GM18867 (cell line): ENCODE results near the gene TAS2R30.
A peak's percentile ranks its signal among the peaks of the same experiment; 100 is the strongest.
"Not testable (repeated sequence)": the region's sequence is repeated elsewhere in the genome, so short reads cannot be mapped to it uniquely, and the experiment has no call there.

ENCODE experiments used
- ATAC-seq: cut with Tn5 transposase; IDR thresholded peaks from one replicate; pipeline ENCODE4 v1.9.1; 2021; ENCODE audit warnings: mild to moderate bottlenecking, moderate library complexity; ENCODE audit not compliant: unreplicated experiment

The TAS2R30 gene

DNA sequence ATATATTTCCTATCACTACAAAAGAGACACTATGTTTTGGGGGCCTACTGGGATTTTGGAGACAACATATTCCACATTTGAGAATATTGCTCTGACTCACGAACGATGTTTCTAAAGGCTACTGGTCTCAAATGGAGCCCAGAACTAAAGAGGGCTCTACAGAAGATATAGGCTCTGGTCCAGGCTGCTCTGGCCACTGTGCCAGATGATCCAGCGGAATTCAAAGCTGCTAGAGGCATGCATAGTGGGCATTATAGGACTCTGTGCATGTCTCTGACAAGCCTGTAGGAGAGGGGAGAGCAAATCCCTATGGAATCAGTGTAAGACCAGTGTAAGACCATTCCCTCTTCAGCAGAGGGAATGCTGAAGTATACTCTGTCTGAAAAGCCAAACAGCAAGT lies 4.1 kb downstream of the TAS2R30 start:
- ATAC-seq: no peak

DNA sequence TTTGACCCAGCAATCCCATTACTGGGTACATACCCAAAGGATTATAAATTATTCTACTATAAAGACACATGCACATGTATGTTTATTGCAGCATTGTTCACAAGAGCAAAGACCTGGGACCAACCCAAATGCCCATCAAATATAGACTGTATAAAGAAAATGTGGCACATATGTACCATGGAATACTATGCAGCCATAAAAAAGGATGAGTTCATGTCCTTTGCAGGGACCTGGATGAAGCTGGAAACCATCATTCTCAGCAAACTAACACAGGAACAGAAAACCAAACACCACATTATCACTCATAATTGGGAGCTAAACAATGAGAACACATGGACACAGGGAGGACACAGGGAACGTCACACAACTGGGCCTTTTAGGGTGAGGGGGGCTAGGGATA lies 20.3 kb downstream of the TAS2R30 start:
- not testable (repeated sequence) for ATAC-seq

DNA sequence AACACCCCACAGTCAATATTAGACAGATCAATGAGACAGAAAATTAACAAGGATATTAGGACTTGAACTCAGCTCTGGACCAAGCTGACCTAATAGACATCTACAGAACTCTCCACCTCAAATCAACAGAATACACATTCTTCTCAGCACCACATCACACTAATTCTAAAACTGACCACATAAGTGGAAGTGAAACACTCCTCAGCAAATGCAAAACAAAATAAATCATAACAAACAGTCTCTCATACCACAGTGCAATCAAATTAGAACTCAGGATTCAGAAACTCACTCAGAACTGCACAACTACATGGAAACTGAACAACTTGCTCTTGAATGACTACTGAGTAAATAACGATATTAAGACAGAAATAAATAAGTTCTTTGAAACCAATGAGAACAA lies 23.2 kb downstream of the TAS2R30 start:
- not testable (repeated sequence) for ATAC-seq

DNA sequence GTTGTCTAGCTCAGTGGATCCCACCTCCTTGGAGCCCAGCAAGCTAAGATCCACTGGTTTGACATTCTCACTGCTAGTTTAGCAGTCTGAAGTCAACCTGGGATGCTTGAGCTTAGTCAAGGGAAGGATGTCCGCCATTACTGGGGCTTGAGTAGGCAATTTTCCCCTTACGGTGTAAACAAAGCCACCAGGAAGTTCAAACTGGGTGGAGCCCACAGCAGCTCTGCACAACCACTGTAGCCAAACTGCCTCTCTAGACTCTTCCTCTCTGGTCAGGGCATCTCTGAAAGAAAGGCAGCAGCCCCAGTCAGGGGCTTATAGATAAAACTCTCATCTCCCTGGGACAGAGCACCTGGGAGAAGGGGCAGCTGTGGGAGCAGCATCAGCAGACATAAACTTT lies 25.6 kb downstream of the TAS2R30 start:
- ATAC-seq: no peak

DNA sequence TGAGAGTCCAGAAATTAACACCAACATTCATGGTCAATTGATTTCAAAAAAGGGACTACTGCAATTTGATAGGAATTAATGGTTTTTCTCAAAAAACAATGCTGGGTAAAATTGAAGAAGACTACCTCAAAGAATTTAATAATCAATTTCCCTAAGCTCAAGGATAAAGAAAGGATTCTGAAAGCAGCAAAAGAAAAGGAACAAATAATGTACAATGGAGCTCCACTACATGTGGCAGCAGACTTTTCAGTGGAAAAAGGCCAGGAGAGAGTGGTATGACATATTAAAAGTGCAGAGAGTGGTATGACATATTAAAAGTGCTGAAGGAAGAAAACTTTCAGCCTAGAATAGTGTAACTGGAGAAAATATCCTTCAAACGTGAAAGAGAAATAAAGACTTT lies 26.7 kb downstream of the TAS2R30 start:
- no peak for ATAC-seq

DNA sequence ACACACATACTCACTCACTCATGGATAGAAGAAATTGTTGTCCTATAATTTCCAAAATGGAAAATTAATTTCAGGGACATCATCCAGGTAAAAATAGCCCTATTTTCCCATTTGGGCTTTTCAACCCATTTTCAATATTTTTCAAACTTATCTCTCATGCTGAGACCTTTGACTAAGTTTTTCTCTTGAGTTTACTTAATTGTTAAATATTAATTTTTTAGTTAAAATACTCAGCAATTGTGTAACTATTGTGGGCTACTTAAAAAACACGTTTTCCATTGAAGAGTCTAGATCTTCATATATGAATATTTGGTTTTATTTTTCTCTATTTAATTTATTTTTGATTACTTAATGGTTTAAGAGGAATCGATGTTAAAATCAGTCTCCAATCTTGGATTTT lies 28.2 kb downstream of the TAS2R30 start:
- ATAC-seq: no peak

DNA sequence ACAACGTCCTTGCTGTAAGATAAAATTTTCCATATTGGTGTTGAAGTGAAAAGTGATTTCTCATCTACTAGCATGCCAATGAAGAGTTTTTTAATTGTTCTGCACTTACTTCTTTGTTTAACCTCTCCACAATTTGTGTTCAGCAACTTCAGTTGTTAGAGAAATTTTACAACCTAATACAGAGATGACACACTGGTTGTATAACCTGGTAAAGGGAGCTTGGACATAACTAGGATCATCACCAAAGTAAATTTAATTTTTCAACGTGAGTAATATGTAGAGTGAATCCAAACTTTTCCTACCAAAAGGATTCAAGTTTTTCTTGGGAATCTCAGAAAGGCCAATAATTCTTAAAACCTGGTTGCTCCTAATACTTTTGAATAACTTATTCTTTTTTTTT lies 28.9 kb downstream of the TAS2R30 start:
- ATAC-seq: no peak

DNA sequence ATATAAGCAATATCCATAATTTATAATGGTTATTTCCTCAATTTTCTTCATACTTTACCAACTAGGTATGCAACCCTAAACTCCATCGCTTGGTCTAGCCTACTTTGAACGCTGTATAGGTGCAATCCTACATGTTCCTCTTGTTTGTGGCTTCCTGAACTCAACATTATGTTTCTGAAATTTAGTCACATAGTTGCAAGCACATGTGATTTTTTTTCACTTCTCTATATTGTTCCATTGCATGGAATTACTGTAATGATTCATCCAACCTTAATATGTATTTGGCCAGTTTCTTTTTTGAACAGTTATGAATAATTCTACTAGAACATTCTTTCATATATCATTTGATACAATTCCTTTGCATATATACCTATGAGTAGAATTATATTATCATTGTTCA lies 39.5 kb downstream of the TAS2R30 start:
- not testable (repeated sequence) for ATAC-seq

DNA sequence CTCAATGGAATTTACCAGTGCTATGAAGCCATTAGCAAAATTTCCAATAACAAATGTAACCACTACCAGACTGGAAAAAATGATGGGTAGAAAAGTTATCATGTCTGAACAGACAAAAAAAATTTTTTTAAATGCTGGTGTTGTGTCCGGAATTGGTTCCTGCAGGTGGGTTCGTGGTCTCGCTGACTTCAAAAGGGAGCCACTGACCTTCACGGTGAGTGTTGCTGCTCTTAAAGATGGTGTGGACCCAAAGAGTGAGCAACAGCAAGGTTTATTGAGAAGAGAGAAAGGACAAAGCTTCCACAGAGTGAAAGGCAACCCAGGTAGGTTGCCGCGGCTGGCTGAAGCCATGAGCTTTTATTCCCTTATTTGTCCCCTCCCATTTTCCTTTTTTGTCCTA lies 42.3 kb downstream of the TAS2R30 start, which contains the start of gene TAS2R43:
TSS of gene TAS2R43 (minus strand) at position 186 of the 400 bp plus-strand sequence. CDS start at position 102, 84 bp downstream.
- ATAC-seq: no peak

DNA sequence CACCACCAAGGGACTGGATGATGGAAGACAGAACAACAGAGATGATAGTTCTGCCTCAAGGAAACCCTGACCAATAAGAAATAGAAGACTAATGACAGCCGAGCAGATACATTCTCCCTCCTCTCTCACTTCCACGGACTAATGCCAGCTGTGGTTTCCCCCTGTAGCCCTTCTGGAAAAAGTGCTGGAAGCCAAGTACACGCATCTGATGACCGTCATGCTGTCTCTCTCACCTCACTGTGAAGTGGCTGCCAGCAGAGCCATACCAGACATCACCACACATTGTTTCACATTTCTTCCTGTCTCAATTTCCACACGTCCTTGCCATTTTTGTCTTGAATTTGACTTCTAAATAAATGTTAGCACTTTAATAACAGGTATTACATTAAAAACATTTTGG lies 45.2 kb downstream of the TAS2R30 start:
- ATAC-seq: no peak

DNA sequence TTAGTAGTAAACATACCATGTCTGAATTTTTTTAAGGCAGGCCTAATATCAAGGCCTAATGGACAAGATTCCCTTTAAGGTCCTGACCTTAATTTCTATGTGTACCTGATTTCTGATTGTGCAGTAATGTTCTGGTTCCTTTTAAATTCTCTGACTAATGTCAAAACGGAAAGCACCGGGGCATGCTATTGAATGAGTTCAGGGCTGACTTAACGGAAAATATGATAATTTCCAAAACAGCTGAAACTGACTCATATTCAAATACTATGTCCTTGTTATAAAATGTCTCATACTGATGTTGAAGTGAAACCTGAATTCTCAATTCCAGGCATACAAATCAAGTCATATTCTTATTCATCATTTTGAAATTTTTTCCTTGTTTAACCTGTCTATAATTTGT lies 49.0 kb downstream of the TAS2R30 start:
- ATAC-seq: peak; percentile 41
